Raji (cell line): ENCODE results near the gene CD3D.

Experiments used
- POLR2A ChIP-seq: IDR thresholded peaks from 2 replicates; pipeline ENCODE4 v1.6.1; 2011; ENCODE audit warnings: low read depth, low read length, control low read depth; ENCODE audit not compliant: insufficient read depth

The CD3D gene

DNA sequence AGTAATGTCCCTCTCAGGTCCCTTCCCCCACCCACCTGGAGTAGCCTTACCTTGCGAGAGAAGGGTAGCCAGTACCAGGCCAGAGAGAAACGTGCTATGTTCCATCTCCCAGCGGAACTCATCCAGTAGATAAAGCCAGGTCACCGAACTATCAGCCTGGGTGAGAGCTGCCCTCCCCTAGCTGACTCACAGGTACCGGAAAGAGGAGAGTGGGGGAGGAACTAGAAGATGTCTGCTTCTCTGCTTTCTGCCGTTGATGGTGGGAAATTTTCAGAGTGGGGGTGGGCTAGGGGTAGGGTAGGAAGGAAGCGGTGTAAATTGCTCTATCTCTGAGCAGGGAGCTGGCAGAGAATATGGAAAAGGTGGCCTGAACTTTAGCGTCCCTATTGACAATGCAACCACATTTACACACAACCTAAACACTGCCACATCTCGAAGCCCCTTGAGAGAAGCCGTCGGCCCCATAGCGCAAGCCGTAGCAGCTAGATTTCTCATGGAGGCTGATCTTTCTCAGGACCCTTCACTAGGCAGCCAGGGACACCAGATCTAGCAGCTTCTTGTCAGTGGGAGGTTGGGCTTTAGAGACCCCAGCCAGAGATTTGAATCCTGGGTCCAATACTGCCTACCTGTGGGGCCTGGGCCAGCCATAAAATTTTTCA lies at the start of gene CD3D:
Gene CD3D, minus strand, starts transcription at position 203 of the 659 bp plus-strand sequence. Its CDS starts 98 bp downstream, at position 105.
- TF ChIP-seq POLR2A: no peak

DNA sequence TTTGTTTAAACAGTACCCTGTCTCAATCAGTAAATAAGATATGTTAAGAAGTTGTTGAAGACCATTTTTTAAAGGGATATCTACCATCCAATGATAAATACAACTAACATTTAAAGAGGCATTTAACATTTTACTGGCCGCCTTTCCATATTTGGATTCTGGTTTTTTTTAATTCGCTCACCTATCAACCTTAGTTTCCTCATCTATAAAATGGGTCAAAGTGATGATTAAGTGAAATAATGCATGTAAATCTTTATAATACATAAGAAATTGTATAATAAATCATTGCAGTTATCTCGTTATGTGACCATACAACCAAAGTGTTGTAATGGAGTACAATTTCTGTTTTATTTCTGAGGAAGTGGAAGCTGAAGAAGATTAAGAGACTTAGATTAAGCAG lies 41.2 kb upstream of the CD3D start:
- no peak for TF ChIP-seq POLR2A

DNA sequence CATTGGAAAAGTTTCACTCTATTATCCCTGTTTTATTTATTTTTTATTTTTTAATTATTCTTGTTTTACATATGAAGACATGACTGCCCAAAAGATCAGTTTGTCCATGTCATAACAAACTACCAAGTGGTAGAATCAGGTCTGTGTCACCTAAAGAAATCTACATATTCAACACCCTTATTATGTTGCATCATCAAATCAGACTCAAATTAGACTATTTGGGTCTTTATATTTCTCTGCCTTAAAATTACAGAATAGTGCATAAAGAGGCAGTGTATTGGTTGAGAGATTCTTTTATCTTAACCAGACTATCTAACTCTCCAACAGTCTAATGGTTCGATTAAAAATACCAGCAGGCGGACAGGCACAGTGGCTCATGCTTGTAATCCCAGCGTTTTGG lies 40.4 kb upstream of the CD3D start:
- TF ChIP-seq POLR2A: no peak

DNA sequence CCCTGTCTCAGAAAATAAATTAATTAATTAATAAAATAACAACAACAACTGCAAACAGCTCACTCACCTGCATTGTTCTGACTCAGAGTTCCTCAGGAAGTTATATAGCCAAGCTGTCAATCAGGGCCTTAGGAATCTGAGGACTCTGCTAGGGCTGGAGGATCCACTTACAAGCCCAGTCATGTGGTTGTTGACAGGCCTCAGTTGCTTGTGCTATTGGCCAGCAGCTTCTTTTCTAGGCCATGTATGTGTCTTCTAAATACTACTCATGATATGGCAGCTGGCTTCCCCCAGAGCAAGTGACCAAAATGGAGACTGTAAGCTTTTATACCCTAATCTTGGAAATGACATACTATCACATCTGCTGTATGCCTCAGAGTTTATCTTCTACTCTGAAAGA lies 38.1 kb upstream of the CD3D start:
- TF ChIP-seq POLR2A: no peak

DNA sequence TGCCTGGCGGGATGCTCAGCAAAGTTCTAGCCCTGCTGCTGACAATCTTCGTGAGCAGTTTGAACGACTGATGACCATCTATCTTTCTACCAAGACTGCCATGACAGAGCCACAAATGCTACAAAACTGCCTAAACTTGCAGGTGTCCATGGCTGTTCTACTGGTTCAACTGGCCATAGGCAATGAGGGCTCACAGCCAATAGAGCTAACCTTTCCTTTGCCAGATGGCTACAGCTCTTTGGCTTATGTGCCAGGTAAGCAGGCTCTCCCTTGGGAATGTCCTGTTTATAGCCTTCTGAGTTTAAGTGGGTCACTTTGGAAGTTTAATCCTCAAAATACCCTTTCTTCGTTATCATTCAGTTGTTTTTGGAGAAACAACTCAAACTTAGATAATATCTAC lies 37.0 kb upstream of the CD3D start:
- TF ChIP-seq POLR2A: no peak

DNA sequence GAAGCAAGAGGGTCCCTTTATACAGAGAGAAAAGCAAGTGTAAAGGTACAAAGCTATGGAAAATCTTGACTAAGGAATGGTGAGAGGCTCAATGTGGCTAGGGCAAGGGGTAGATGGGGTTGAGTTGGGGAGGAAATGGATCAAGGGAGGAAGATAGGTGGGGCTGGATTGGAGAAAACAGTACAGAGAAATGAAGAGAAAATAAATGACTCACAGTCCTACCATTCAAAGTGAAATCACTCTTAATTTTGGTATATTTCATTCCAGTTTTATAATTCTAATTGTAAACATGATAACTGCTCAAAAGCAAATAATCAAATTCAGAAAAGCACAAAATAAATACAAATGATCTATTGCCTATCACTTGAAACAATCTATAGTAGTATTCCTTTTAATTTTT lies 33.5 kb upstream of the CD3D start:
- no peak for TF ChIP-seq POLR2A

DNA sequence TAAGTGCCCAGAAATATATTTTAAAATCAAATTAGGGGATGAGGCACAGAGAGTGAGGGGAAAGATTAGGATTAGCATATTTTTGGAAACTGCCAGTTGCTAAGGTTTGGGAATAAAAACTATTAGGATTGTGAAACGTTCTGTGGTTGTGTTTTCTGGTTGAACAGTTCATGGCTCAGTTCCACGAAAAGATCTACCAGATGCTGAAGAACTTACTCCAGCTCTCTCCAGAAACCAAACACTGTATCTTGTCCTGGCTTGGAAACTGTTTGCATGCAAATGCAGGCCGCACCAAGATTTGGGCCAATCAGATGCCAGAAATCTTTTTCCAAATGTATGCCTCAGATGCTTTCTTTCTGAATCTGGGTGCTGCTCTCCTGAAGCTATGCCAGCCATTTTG lies 32.2 kb upstream of the CD3D start:
- TF ChIP-seq POLR2A: no peak

DNA sequence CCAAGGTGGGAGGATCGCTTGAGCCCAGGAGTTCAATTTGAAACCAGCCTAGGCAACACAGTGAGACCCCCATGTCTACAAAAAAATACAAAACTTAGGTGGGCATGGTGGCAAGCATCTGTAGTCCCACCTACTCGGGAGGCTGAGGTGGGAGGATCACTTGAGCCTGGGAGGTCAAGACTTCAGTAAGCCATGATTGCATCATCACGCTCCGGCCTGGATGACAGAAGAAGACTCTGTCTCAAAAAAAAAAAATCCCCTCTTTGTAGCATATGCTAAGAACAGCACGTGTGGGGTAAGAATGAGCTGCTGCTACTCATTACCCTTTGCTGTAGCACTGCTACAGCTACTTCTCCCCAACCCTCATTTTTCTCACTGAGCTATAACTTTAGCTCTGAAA lies 31.4 kb upstream of the CD3D start:
- TF ChIP-seq POLR2A: no peak

DNA sequence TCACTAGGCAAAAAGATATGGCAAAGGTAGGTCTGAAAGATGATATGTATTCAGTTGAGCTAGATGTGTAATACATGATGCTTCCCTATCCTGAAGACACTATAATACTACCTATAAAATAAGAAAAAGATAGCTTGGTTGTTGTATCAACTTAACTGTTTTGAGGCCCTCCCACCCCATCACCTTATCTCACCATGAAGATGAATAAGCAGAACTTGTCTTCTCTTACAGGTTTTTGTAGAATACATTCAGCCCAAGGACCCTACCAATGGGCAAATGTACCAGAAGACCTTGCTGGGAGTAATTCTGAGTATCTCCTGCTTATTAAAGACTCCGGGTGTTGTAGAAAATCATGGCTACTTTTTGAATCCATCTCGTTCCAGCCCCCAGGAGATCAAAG lies 30.8 kb upstream of the CD3D start:
- no peak for TF ChIP-seq POLR2A

DNA sequence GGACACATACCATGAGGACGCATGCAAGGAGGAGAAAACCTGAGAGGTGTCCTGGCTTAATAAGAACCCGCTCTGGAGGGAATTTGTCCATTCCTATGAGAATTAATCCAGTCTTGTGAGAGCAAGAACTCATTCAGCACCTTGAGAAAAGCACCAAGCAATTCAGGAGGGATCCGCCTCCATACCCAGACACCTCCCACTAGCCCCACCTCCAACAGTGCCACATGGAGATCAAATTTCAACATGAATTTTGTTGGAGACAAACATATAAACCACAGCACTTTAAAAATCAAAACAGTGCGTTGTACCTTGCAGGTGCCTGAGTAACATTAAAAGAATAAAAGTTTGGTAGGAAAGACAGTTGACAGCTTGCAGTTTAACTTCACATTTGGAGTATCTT lies 28.3 kb upstream of the CD3D start:
- no peak for TF ChIP-seq POLR2A

DNA sequence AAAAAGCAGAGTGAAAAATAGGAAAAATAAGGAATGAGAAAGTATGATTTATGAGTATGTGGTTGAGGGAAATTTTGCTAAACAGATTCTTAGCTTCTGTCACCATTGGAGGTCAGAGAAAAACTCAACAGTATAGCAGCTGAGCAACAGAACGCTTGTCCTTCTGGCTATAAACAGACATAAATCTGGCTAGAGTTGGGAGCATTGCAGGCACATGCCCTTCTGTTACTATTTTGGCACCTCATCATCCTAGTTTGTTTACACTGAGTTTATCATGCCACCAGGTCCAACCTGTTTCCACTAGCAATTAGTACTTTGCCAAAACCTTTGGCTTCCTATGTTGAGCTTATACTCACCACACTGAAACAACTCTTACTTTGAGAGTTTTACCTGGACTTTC lies 23.8 kb upstream of the CD3D start:
- TF ChIP-seq POLR2A: no peak

DNA sequence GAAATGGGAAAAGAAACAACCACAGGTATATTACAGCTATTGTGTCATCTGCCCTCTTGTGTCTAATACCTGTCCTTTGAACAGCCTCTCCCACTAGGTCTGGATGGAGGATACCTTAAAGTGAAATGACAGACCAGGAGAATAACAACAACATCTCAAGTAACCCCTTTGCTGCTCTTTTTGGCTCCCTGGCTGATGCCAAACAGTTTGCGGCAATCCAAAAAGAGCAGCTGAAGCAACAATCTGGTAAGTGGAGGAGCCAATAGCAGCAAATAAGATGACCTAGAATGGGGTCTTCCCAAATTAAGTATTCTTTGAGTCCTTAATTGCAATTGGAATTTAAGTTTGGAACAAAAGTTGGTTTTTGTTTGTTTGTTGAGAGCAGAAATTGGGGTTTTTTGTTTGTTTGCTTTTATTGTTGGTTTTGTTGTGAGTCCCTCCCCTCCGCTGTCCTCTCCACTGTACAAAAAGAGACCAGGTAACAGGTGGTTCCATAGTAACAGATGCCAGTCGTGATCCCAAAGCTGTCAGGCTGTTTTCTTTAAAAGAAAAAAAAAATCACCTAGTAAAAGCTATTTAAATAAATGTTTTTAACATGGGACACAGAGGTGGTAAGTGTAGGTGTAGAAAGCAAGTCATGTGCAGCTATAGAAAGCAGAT lies 22.6 kb upstream of the CD3D start:
- TF ChIP-seq POLR2A: no peak

DNA sequence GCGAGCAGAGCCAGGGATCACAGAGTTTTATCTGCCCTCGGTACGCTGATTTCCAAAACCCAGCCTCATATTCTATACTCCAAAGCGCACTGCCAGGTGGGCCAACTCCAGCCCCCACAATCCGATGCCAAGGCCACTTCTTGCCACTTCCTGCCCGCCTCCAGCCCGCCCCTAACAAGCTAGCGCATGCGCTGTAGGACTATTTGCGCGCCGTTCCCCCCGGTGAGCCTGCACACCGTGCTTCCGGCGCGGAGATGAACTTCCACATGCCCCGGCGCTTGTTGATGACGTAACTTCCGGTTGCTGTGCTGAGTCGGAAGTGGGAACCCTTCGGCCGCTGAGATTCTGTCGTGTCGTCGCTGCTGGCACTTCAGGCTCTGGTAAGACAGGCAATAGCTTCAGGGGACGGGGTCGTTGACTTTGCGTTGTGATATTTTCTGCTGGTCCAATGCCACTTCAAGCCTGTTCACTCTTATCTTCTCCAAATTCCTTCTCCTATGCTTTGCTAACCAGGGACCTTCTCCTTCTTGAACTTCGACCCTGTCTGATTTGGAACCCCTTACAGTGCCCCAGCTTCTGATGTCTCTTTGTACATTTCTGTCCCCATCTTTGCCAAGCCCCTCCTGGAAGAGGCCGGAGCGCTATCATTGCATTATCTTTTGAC lies 16.9 kb upstream of the CD3D start, which contains the start of gene UBE4A:
Gene UBE4A, plus strand, starts transcription at position 306 of the 664 bp plus-strand sequence. CDS start 5,481 bp downstream, outside the sequence.
- TF ChIP-seq POLR2A: peak; percentile 98

DNA sequence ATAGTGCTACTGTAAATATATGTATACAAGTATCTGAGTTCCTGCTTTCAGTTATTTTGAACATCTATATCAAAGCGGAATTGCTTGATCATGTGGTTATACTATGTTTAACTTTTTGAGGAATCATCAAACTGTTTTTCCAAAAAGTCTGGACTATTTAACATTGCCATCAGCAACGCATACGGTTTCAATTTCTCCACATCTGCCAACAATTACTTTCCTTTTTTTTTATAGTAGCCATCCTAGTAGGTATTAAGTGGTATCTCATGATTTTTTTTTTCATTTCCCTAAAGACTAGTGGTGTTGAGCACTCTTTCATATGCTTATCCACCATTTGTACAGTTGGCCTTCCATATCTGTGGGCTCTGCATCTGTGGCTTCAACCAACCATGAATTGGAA lies 15.6 kb upstream of the CD3D start:
- TF ChIP-seq POLR2A: no peak

DNA sequence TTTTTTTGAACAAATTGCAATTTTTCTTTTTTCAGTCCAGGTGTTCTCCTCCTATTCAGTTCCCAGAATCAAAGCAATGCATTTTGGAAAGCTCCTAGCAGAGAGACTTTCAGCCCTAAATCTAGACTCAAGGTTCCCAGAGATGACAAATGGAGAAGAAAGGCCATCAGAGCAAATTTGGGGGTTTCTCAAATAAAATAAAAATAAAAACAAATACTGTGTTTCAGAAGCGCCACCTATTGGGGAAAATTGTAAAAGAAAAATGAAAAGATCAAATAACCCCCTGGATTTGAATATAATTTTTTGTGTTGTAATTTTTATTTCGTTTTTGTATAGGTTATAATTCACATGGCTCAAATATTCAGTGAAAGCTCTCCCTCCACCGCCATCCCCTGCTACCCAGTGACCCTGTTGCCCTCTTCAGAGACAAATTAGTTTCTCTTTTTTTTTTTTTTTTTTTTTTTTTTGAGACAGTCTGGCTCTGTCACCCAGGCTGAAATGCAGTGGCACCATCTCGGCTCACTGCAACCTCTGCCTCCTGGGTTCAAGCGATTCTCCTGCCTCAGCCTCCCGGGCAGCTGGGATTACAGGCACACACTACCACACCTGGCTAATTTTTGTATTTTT lies 10.7 kb upstream of the CD3D start:
- no peak for TF ChIP-seq POLR2A

DNA sequence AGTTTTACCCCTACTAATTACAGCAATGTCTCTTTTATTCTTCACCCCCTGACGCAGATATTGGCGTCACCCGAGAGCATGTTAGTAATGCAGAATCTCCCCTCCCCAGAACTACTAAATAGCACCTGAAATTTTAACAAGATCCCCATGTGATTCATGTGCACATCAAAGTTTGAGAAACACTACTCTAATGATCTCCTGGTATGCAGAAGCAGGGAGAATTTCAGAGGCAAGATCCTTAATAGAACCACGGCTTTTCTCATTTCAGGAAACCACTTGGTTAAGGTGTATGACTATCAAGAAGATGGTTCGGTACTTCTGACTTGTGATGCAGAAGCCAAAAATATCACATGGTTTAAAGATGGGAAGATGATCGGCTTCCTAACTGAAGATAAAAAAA lies 7.0 kb upstream of the CD3D start:
- no peak for TF ChIP-seq POLR2A
